Kidney (tissue), 14 donors: ENCODE results near the gene GPC1. TPM values are rescaled to one million over a fixed set of nuclear protein-coding genes. Genes with fewer than 3 reads are reported as not detected.

Experiments used
- DNase-seq, 5 donors: peaks; one replicate each; pipeline ENCODE4 v3.0.0-alpha.2; 2013 to 2020
- FAIRE-seq: peaks from 2 replicates; lab custom pipeline; 2012; peaks lifted over from hg19 to GRCh38; lab: Jason Lieb, UNC
- H3K27ac ChIP-seq, 2 donors: one replicate each; pipeline ENCODE4 v1.7.0; 2013; ENCODE audit warnings: low read depth in 2 of 2, low read length in 2 of 2, inconsistent platforms in 1 of 2
- H3K27me3 ChIP-seq: one replicate; pipeline ENCODE4 v1.7.1; 2013; ENCODE audit warnings: low read length, inconsistent platforms; ENCODE audit not compliant: control insufficient read depth, insufficient read depth
- H3K36me3 ChIP-seq, 3 donors: one replicate each; pipeline versions ENCODE4 v1.7.0 to v1.7.1; 2013; ENCODE audit warnings: low read length in 3 of 3, control low read depth in 1 of 3, inconsistent platforms in 1 of 3; ENCODE audit not compliant: insufficient read depth in 3 of 3, control insufficient read depth in 2 of 3
- H3K4me1 ChIP-seq, 3 donors: one replicate each; pipeline versions ENCODE4 v1.7.0 to v1.7.1; 2013; ENCODE audit warnings: low read length in 3 of 3, inconsistent platforms in 1 of 3, low read depth in 1 of 3; ENCODE audit not compliant: control insufficient read depth in 2 of 3, insufficient read depth in 2 of 3
- H3K4me3 ChIP-seq, 3 donors: one replicate each; pipeline versions ENCODE4 v1.7.0 to v1.8.1; 2013; ENCODE audit warnings: low read length in 3 of 3, control low read depth in 1 of 3, inconsistent platforms in 1 of 3
- H3K9ac ChIP-seq, 3 donors: one replicate each; pipeline versions ENCODE4 v1.7.0 to v1.7.1; 2013; ENCODE audit warnings: low read length in 3 of 3, control low read depth in 1 of 3, inconsistent platforms in 1 of 3
- H3K9me3 ChIP-seq, 3 donors: one replicate each; pipeline versions ENCODE4 v1.7.0 to v1.7.1; 2013; ENCODE audit warnings: low read length in 3 of 3, control low read depth in 1 of 3, inconsistent platforms in 1 of 3; ENCODE audit not compliant: control insufficient read depth in 2 of 3, insufficient read depth in 1 of 3
- CTCF ChIP-seq: IDR thresholded peaks from 3 replicates; pipeline ENCODE4 v1.5.1; 2012; ENCODE audit warnings: mild to moderate bottlenecking, moderate library complexity, borderline replicate concordance; ENCODE audit not compliant: insufficient read depth; ENCODE audit errors: extremely low read depth
- intact Hi-C: fragments of 100-400 bp; cut with DNase I; formaldehyde crosslinking; loops from one replicate; pipeline ENCODE4 v1.11.1; 2022
- polyA plus RNA-seq: library from polyadenylated mRNA; stranded (reverse); fragments of 350-450 nt; fragmentation: Illumina TruSeq; extraction: RNeasy Lipid Tissue Mini Kit (QIAGEN cat#74804); gene quantifications from one replicate; pipeline ENCODE4 v1.2.3, GENCODE V29; 2014; ENCODE audit warnings: low read depth, low replicate concordance; ENCODE audit not compliant: insufficient read depth
- total RNA-seq: library from RNA; stranded (reverse); fragmentation: NEBNext Ultra II Directional; extraction: Animal tissue kit (Norgen Biotek cat#: 25700); gene quantifications from one replicate; pipeline ENCODE4 v1.2.1, GENCODE V29; 2021
- donor health status: control.
- donor health status: control.
- donor health status: control.
- donor health status: control.
- donor health status: control.
- donor health status: DM: yes; HTN: yes; CAD: no.
- donor health status: Normal renal cell carcinoma (clear cell type).

GPC1 gene
- total and polyA plus RNA-seq, 2 donors from 2014 or later: 18.4 to 124 TPM

GRCh38 chr2:240465268-240465764 lies 29.9 kb downstream of the GPC1 start:
- H3K9ac ChIP-seq: no peak overlapping the region
- H3K9me3 ChIP-seq: peaks cover 0 to 2% (median 0%) of the 10 kb centered on the region in 3 donors
- intact Hi-C loops: no loop called here
- TF ChIP-seq CTCF: no peak
- DNase-seq (peak in 3 of 5 donors; percentile 8 to 71 (median 42)), FAIRE-seq (no peak)
- no peaks in the 10 kb centered on the region for H3K4me1 ChIP-seq
- no peaks in the 10 kb centered on the region for H3K27me3 ChIP-seq
- no peak overlapping the region for H3K4me3 ChIP-seq
- H3K27ac ChIP-seq: no peak overlapping the region
- H3K36me3 ChIP-seq: peaks cover 0 to 6% (median 5%) of the 10 kb centered on the region in 3 donors

GRCh38 chr2:240465765-240466578 lies 30.5 kb downstream of the GPC1 start:
- Histone ChIP-seq H3K36me3 (peaks cover 0 to 6% (median 5%) of the 10 kb centered on the region in 3 donors), H3K27me3 (no peaks in the 10 kb centered on the region), H3K4me1 (no peaks in the 10 kb centered on the region), H3K9me3 (peaks cover 0 to 2% (median 0%) of the 10 kb centered on the region in 3 donors), H3K27ac (no peak overlapping the region), H3K9ac (no peak overlapping the region), H3K4me3 (no peak overlapping the region)
- FAIRE-seq (no peak), DNase-seq (peak in 3 of 5 donors; percentile 8 to 68 (median 58))
- intact Hi-C loops: no loop called here
- no peak for TF ChIP-seq CTCF

GRCh38 chr2:240466579-240467148 lies 31.2 kb downstream of the GPC1 start:
- FAIRE-seq (no peak), DNase-seq (peak in 3 of 5 donors; percentile 33 to 71 (median 60))
- no peak for TF ChIP-seq CTCF
- intact Hi-C loops: no loop called here
- H3K4me3 ChIP-seq: no peak overlapping the region
- H3K4me1 ChIP-seq: no peaks in the 10 kb centered on the region
- peaks cover 0 to 6% (median 5%) of the 10 kb centered on the region in 3 donors for H3K36me3 ChIP-seq
- no peak overlapping the region for H3K9ac ChIP-seq
- H3K27me3 ChIP-seq: no peaks in the 10 kb centered on the region
- H3K9me3 ChIP-seq: peaks cover 0 to 2% (median 0%) of the 10 kb centered on the region in 3 donors
- H3K27ac ChIP-seq: no peak overlapping the region
